GM18507 (cell line): Measurements from ENCODE around the gene SMYD3.

ENCODE experiments used
- DNase-seq: peaks from one replicate; pipeline ENCODE4 v3.0.0; 2011; ENCODE audit warnings: low read depth; ENCODE audit not compliant: insufficient read length; ENCODE audit errors: extremely low spot score
- FAIRE-seq: peaks from 2 replicates; lab custom pipeline; 2011; peaks lifted over from hg19 to GRCh38; lab: Jason Lieb, UNC

SMYD3 gene

GRCh38 chr1:245933431-245934045, 573.5 kb downstream of the SMYD3 start:
- no peak for FAIRE-seq

GRCh38 chr1:245932302-245932972, 574.6 kb downstream of the SMYD3 start:
- FAIRE-seq (no peak), DNase-seq (no peak)

More at GRCh38 chr1:245933431-245934045, 573.5 kb downstream of the SMYD3 start:
- DNase-seq: no peak

GRCh38 chr1:245931450-245931849, 575.6 kb downstream of the SMYD3 start:
- FAIRE-seq (no peak), DNase-seq (no peak)

- FAIRE-seq (no peak), DNase-seq (no peak)
Measured at GRCh38 chr1:245929224-245929623, 577.9 kb downstream of the SMYD3 start.

GRCh38 chr1:245926888-245927287, 580.2 kb downstream of the SMYD3 start:
- FAIRE-seq (no peak), DNase-seq (no peak)

GRCh38 chr1:245923215-245923614, 583.9 kb downstream of the SMYD3 start:
- DNase-seq: no peak
- no peak for FAIRE-seq

GRCh38 chr1:245921417-245921816, 585.7 kb downstream of the SMYD3 start:
- FAIRE-seq: no peak

GRCh38 chr1:245917403-245917802, 589.7 kb downstream of the SMYD3 start:
- FAIRE-seq: no peak
- no peak for DNase-seq

More at GRCh38 chr1:245921417-245921816, 585.7 kb downstream of the SMYD3 start:
- no peak for DNase-seq

- DNase-seq (no peak), FAIRE-seq (no peak)
Measured at GRCh38 chr1:245915841-245916240, 591.2 kb downstream of the SMYD3 start.

GRCh38 chr1:245915406-245915805, 591.7 kb downstream of the SMYD3 start:
- FAIRE-seq (no peak), DNase-seq (no peak)

- no peak for DNase-seq
- no peak for FAIRE-seq
Measured at GRCh38 chr1:245908543-245908942, 598.5 kb downstream of the SMYD3 start.

- no peak for DNase-seq
- FAIRE-seq: no peak
Measured at GRCh38 chr1:245906207-245906606, 600.9 kb downstream of the SMYD3 start.

- DNase-seq (no peak), FAIRE-seq (no peak)
Measured at GRCh38 chr1:245903851-245904250, 603.2 kb downstream of the SMYD3 start.

GRCh38 chr1:245901565-245901964, 605.5 kb downstream of the SMYD3 start:
- FAIRE-seq (no peak), DNase-seq (no peak)

GRCh38 chr1:245901037-245901436, 606.0 kb downstream of the SMYD3 start:
- DNase-seq (no peak), FAIRE-seq (no peak)

GRCh38 chr1:245898581-245898980, 608.5 kb downstream of the SMYD3 start:
- DNase-seq: no peak
- no peak for FAIRE-seq

- DNase-seq: no peak
- no peak for FAIRE-seq
Measured at GRCh38 chr1:245896258-245896657, 610.8 kb downstream of the SMYD3 start.

- DNase-seq (no peak), FAIRE-seq (peak; percentile 62)
Measured at GRCh38 chr1:245895455-245895959, 611.6 kb downstream of the SMYD3 start.

- DNase-seq (no peak), FAIRE-seq (peak; percentile 75)
Measured at GRCh38 chr1:245894843-245895242, 612.2 kb downstream of the SMYD3 start.

- no peak for FAIRE-seq
Measured at GRCh38 chr1:245893025-245893424, 614.1 kb downstream of the SMYD3 start.

GRCh38 chr1:245888809-245889208, 618.3 kb downstream of the SMYD3 start:
- FAIRE-seq: peak; percentile 70
- no peak for DNase-seq

More at GRCh38 chr1:245893025-245893424, 614.1 kb downstream of the SMYD3 start:
- no peak for DNase-seq
